Measurements from ENCODE around the gene GLIS1. TPM values are rescaled to one million over a fixed set of nuclear protein-coding genes. Genes with fewer than 3 reads are reported as not detected.

GLIS1 gene
- total RNA-seq, 1 experiment from 2014 or later, result 1.2 TPM

GRCh38 chr1:53689736-53690326, 49.1 kb downstream of the GLIS1 start:
- DNase-seq (ENCODE audit: low read depth in 1 of 2, low spot score in 2 of 2), result no peak
- no peaks in the 10 kb centered on the region for H3K27me3 ChIP-seq (replicated peaks)
- H3K4me3 ChIP-seq, result no peak overlapping the region
- no peaks in the 10 kb centered on the region for H3K9me3 ChIP-seq (replicated peaks)
- H3K4me1 ChIP-seq (replicated peaks), result peaks cover 21% of the 10 kb centered on the region
- H3K27ac ChIP-seq, result no peak overlapping the region
- no peaks in the 10 kb centered on the region for H3K36me3 ChIP-seq

- peaks cover 25% of the 10 kb centered on the region for H3K4me1 ChIP-seq (replicated peaks)
- H3K36me3 ChIP-seq, result no peaks in the 10 kb centered on the region
Observed at GRCh38 chr1:53689223-53689622, 49.7 kb downstream of the GLIS1 start.

GRCh38 chr1:53688381-53689102, 50.4 kb downstream of the GLIS1 start:
- H3K27ac ChIP-seq, result no peak overlapping the region
- no peak overlapping the region for H3K4me3 ChIP-seq
- H3K27me3 ChIP-seq (replicated peaks), result no peaks in the 10 kb centered on the region
- no peaks in the 10 kb centered on the region for H3K9me3 ChIP-seq (replicated peaks)
- no peaks in the 10 kb centered on the region for H3K36me3 ChIP-seq
- peaks cover 25% of the 10 kb centered on the region for H3K4me1 ChIP-seq (replicated peaks)
- no peak for DNase-seq (ENCODE audit: low read depth in 1 of 2, low spot score in 2 of 2)

More at GRCh38 chr1:53689223-53689622, 49.7 kb downstream of the GLIS1 start:
- no peak overlapping the region for H3K4me3 ChIP-seq
- no peaks in the 10 kb centered on the region for H3K27me3 ChIP-seq (replicated peaks)
- no peak overlapping the region for H3K27ac ChIP-seq
- H3K9me3 ChIP-seq (replicated peaks), result no peaks in the 10 kb centered on the region
- no peak for DNase-seq (ENCODE audit: low read depth in 1 of 2, low spot score in 2 of 2)

- no peak overlapping the region for H3K4me3 ChIP-seq
- H3K36me3 ChIP-seq, result no peaks in the 10 kb centered on the region
- no peaks in the 10 kb centered on the region for H3K9me3 ChIP-seq (replicated peaks)
- H3K4me1 ChIP-seq (replicated peaks), result peaks cover 25% of the 10 kb centered on the region
- H3K27ac ChIP-seq, result no peak overlapping the region
- no peak for DNase-seq (ENCODE audit: low read depth in 1 of 2, low spot score in 2 of 2)
- no peaks in the 10 kb centered on the region; the same call in 1 of the 2 replicates for H3K27me3 ChIP-seq (replicated peaks)
Observed at GRCh38 chr1:53687901-53688300, 51.1 kb downstream of the GLIS1 start.

- Histone ChIP-seq H3K4me1 (replicated peaks) (peaks cover 25% of the 10 kb centered on the region), H3K36me3 (no peaks in the 10 kb centered on the region), H3K4me3 (no peak overlapping the region), H3K27me3 (replicated peaks) (no peaks in the 10 kb centered on the region; the same call in 1 of the 2 replicates), H3K9me3 (replicated peaks) (no peaks in the 10 kb centered on the region), H3K27ac (no peak overlapping the region)
- no peak for DNase-seq (ENCODE audit: low read depth in 1 of 2, low spot score in 2 of 2)
Observed at GRCh38 chr1:53687426-53687825, 51.5 kb downstream of the GLIS1 start.

GRCh38 chr1:53686965-53687267, 52.0 kb downstream of the GLIS1 start:
- Histone ChIP-seq H3K4me3 (no peak overlapping the region), H3K36me3 (no peaks in the 10 kb centered on the region), H3K27me3 (replicated peaks) (no peaks in the 10 kb centered on the region; the same call in 1 of the 2 replicates), H3K27ac (no peak overlapping the region), H3K4me1 (replicated peaks) (peaks cover 25% of the 10 kb centered on the region), H3K9me3 (replicated peaks) (no peaks in the 10 kb centered on the region)
- DNase-seq (ENCODE audit: low read depth in 1 of 2, low spot score in 2 of 2), result no peak

GRCh38 chr1:53686091-53686964, 52.6 kb downstream of the GLIS1 start:
- Histone ChIP-seq H3K4me3 (no peak overlapping the region), H3K27ac (no peak overlapping the region), H3K9me3 (replicated peaks) (no peaks in the 10 kb centered on the region), H3K4me1 (replicated peaks) (peaks cover 25% of the 10 kb centered on the region), H3K36me3 (no peaks in the 10 kb centered on the region), H3K27me3 (replicated peaks) (no peaks in the 10 kb centered on the region; the same call in 1 of the 2 replicates)
- DNase-seq (ENCODE audit: low read depth in 1 of 2, low spot score in 2 of 2), result peak in 1 of 2 experiments; percentile 16

- peaks cover 25% of the 10 kb centered on the region for H3K4me1 ChIP-seq (replicated peaks)
- H3K27me3 ChIP-seq (replicated peaks), result no peaks in the 10 kb centered on the region; the same call in 1 of the 2 replicates
- H3K9me3 ChIP-seq (replicated peaks), result no peaks in the 10 kb centered on the region
- H3K36me3 ChIP-seq, result no peaks in the 10 kb centered on the region
- no peak overlapping the region for H3K4me3 ChIP-seq
- H3K27ac ChIP-seq, result no peak overlapping the region
- peak; percentile 28 to 61 for DNase-seq (ENCODE audit: low read depth in 1 of 2, low spot score in 2 of 2)
Observed at GRCh38 chr1:53685272-53686051, 53.5 kb downstream of the GLIS1 start.

- no peaks in the 10 kb centered on the region; the same call in 1 of the 2 replicates for H3K27me3 ChIP-seq (replicated peaks)
Observed at GRCh38 chr1:53684741-53685140, 54.2 kb downstream of the GLIS1 start.

DNA sequence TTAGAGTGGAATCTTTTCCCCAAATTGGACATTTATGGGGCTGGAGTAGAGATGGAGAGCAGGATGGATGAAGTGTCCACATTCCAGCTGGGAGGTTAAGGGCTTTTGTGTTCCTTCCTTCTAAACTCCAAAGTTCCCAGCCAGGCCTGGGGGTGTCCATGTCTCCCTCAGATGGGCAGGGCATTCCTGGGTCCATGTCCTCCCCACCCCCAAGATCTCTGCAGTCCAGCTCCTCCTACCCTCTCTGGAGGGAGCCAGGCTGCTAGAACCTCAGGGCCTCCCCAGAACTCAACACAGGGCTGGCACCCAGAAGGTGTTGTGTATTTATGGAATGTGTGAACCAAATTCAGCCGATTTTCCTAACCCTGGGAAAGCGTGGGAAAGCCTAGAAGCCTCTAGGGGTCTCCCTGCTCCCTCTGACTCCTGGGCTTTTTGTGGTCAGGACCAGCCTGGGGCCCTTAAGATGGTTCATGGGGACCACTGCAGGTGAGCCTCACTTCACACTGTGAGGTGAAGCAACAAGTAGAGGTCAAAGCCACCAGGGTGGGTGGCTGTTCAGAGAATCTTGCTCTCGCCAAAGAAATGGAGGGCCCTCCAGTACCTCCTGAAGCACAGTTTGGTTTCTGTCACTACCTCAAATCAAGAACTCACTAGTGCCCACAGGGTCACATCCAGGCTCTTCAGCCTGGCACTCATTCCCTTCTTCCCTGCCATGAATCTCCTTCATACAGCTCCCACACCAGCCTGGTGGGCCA, 54.8 kb downstream of the GLIS1 start:
- Histone ChIP-seq H3K36me3 (no peaks in the 10 kb centered on the region), H3K4me3 (no peak overlapping the region), H3K4me1 (replicated peaks) (peaks cover 33% of the 10 kb centered on the region), H3K9me3 (replicated peaks) (no peaks in the 10 kb centered on the region), H3K27ac (no peak overlapping the region), H3K27me3 (replicated peaks) (no peaks in the 10 kb centered on the region; the same call in 1 of the 2 replicates)
- no peak for DNase-seq (ENCODE audit: low read depth in 1 of 2, low spot score in 2 of 2)

More at GRCh38 chr1:53684741-53685140, 54.2 kb downstream of the GLIS1 start:
- Histone ChIP-seq H3K4me3 (no peak overlapping the region), H3K36me3 (no peaks in the 10 kb centered on the region), H3K9me3 (replicated peaks) (no peaks in the 10 kb centered on the region), H3K27ac (no peak overlapping the region), H3K4me1 (replicated peaks) (peaks cover 27% of the 10 kb centered on the region)
- DNase-seq (ENCODE audit: low read depth in 1 of 2, low spot score in 2 of 2), result no peak

DNA sequence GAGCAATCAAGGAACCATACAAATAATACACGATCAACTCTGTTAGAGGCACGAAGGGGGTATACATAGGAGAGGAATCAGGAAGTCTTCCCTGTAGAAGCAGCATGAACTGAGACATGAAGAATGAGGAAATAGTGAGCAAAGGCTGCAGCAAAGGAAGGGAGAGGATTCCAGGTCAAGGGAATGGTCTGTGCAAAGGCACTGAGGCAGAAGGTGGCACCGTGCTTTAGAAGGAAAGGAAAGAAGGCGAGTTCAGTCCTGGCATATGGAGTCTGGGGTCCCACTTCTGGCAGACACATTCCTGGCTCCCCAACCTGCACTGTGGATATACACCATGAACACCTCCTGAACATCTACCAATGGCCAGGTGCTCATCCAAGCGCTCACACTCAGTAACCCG, 56.1 kb downstream of the GLIS1 start:
- Histone ChIP-seq H3K9me3 (replicated peaks) (no peaks in the 10 kb centered on the region), H3K27me3 (replicated peaks) (no peaks in the 10 kb centered on the region; the same call in 1 of the 2 replicates), H3K4me3 (no peak overlapping the region), H3K27ac (no peak overlapping the region), H3K4me1 (replicated peaks) (peaks cover 41% of the 10 kb centered on the region), H3K36me3 (no peaks in the 10 kb centered on the region)
- no peak for DNase-seq (ENCODE audit: low read depth in 1 of 2, low spot score in 2 of 2)

- Histone ChIP-seq H3K4me3 (no peak overlapping the region), H3K27me3 (replicated peaks) (no peaks in the 10 kb centered on the region; the same call in 1 of the 2 replicates), H3K9me3 (replicated peaks) (no peaks in the 10 kb centered on the region), H3K4me1 (replicated peaks) (peaks cover 41% of the 10 kb centered on the region), H3K36me3 (no peaks in the 10 kb centered on the region), H3K27ac (no peak overlapping the region)
- DNase-seq (ENCODE audit: low read depth in 1 of 2, low spot score in 2 of 2), result no peak
Observed at GRCh38 chr1:53681977-53682685, 56.8 kb downstream of the GLIS1 start.
